CD4-positive, alpha-beta T cell (primary cell): ENCODE data around the gene ACER2. TPM values are rescaled to one million over a fixed set of nuclear protein-coding genes. Genes with fewer than 3 reads are reported as not detected.
"Not testable (repeated sequence)": the region's sequence is repeated elsewhere in the genome, so short reads cannot be mapped to it uniquely, and the experiment has no call there.

Experiments used
- ATAC-seq: fragments of 200-7000 bp; cut with Tn5 transposase; one replicate; pipeline ENCODE4 v1.10.0; 2022; ENCODE audit warnings: mild to moderate bottlenecking; ENCODE audit not compliant: poor library complexity
- CTCF ChIA-PET: fragments of 350-600 bp; sonication (Branson Sonifier 250); formaldehyde crosslinking; loops from one replicate; lab custom pipeline; 2021; ENCODE audit warnings: antibody characterized with exemption, inconsistent platforms; lab: Charles Lee
- POLR2A ChIA-PET: fragments of 350-600 bp; sonication (Branson Sonifier 250); formaldehyde crosslinking; loops from one replicate; lab custom pipeline; 2021; ENCODE audit warnings: antibody characterized with exemption, inconsistent platforms; lab: Charles Lee
- DNase-seq, 14 experiments: peaks; one replicate each; pipeline ENCODE4 v3.0.0-alpha.2; 2013 to 2020; ENCODE audit warnings: mixed read lengths in 2 of 14
- H3K27ac ChIP-seq, 2 donors: one replicate each; pipeline versions ENCODE4 v1.5.1 to v1.7.0; 2013; ENCODE audit warnings: low read length in 2 of 2, low read depth in 1 of 2, mild to moderate bottlenecking in 1 of 2
- H3K27me3 ChIP-seq, 2 experiments: 1 replicate in 1 of 2; 2 replicates in 1 of 2; pipeline versions ENCODE4 v1.6.1 to v1.7.0; 2013; ENCODE audit warnings: low read length in 2 of 2, control low read depth in 1 of 2, mild to moderate bottlenecking in 1 of 2, moderate library complexity in 1 of 2; ENCODE audit not compliant: insufficient read depth in 2 of 2, control insufficient read depth in 1 of 2
- H3K36me3 ChIP-seq: one replicate; pipeline ENCODE4 v1.6.1; 2013; ENCODE audit warnings: low read length, control low read depth; ENCODE audit not compliant: insufficient read depth
- H3K4me1 ChIP-seq: one replicate; pipeline ENCODE4 v1.6.1; 2013; ENCODE audit warnings: low read length, control low read depth; ENCODE audit not compliant: insufficient read depth
- H3K4me3 ChIP-seq: one replicate; pipeline ENCODE4 v1.5.1; 2013; ENCODE audit warnings: mild to moderate bottlenecking, low read length, moderate library complexity
- H3K9me3 ChIP-seq, 2 experiments: 1 replicate in 1 of 2; 2 replicates in 1 of 2; pipeline versions ENCODE4 v1.6.1 to v1.7.0; 2013; ENCODE audit warnings: low read length in 2 of 2, mild to moderate bottlenecking in 2 of 2, control low read depth in 1 of 2, moderate library complexity in 1 of 2; ENCODE audit not compliant: control insufficient read depth in 1 of 2, insufficient read depth in 1 of 2
- H3K27ac Mint-ChIP-seq: one replicate; pipeline ENCODE4 v1.8.0; 2020; ENCODE audit warnings: mixed read lengths
- H3K27me3 Mint-ChIP-seq: one replicate; pipeline ENCODE4 v1.8.0; 2021; ENCODE audit warnings: mixed read lengths
- H3K36me3 Mint-ChIP-seq: one replicate; pipeline ENCODE4 v1.8.0; 2021; ENCODE audit warnings: low read depth, mixed read lengths
- H3K4me1 Mint-ChIP-seq: one replicate; pipeline ENCODE4 v1.8.0; 2021; ENCODE audit warnings: low read depth, mixed read lengths
- H3K4me3 Mint-ChIP-seq: one replicate; pipeline ENCODE4 v1.8.0; 2020; ENCODE audit warnings: mild to moderate bottlenecking, mixed read lengths
- H3K9me3 Mint-ChIP-seq: one replicate; pipeline ENCODE4 v1.8.0; 2020; ENCODE audit warnings: mixed read lengths
- CTCF ChIP-seq: fragments of 200-600 bp; IDR thresholded peaks from one replicate; pipeline ENCODE4 v1.8.0; 2022; ENCODE audit warnings: antibody characterized with exemption, mild to moderate bottlenecking
- intact Hi-C, 2 experiments: fragments of 100-400 bp; cut with DNase I in 1 of 2; cut with micrococcal nuclease in 1 of 2; formaldehyde crosslinking; loops; one replicate each; pipeline versions ENCODE4 v1.15.1 to v1.9.0; 2023 to 2025; cut with DNase I, micrococcal nuclease
- total RNA-seq, 174 experiments: library from RNA in 2 of 174; stranded (reverse) in 2 of 174; gene quantifications; one replicate each; pipeline ENCODE4 v1.2.3 and lab custom pipeline; 2021 to 2026

Gene ACER2
- total RNA-seq, 2 experiments from 2014 or later = 1.2 to 1.4 TPM

- intact Hi-C loops = no loop called here
- H3K4me3 Mint-ChIP-seq = no peak overlapping the region
- no peak for TF ChIP-seq CTCF
- no peaks in the 10 kb centered on the region for H3K36me3 Mint-ChIP-seq
- H3K27ac ChIP-seq = no peak overlapping the region
- ChIA-PET POLR2A (no interaction called here), CTCF (no interaction called here)
- no peak overlapping the region for H3K27ac Mint-ChIP-seq
- peaks cover 5% of the 10 kb centered on the region for H3K4me1 Mint-ChIP-seq
- DNase-seq (no peak), ATAC-seq (no peak)
- no peaks in the 10 kb centered on the region for H3K36me3 ChIP-seq
- H3K4me1 ChIP-seq = no peaks in the 10 kb centered on the region
- no peaks in the 10 kb centered on the region for H3K9me3 Mint-ChIP-seq
- H3K9me3 ChIP-seq = no peaks in the 10 kb centered on the region
- no peak overlapping the region for H3K4me3 ChIP-seq
- H3K27me3 ChIP-seq = no peaks in the 10 kb centered on the region
- peaks cover 12% of the 10 kb centered on the region for H3K27me3 Mint-ChIP-seq
Measured at GRCh38 chr9:19386502-19387044, 22.2 kb upstream of the ACER2 start.

GRCh38 chr9:19387317-19387716, 21.5 kb upstream of the ACER2 start:
- H3K27ac ChIP-seq = no peak overlapping the region
- intact Hi-C loops = no loop called here

GRCh38 chr9:19389539-19389938, 19.3 kb upstream of the ACER2 start:
- H3K4me1 Mint-ChIP-seq, CTCF ChIA-PET, H3K9me3 ChIP-seq, H3K27ac ChIP-seq, ATAC-seq, H3K27ac Mint-ChIP-seq, intact Hi-C loops, H3K27me3 ChIP-seq, DNase-seq, H3K4me1 ChIP-seq, H3K4me3 Mint-ChIP-seq, H3K4me3 ChIP-seq, POLR2A ChIA-PET, H3K36me3 ChIP-seq, H3K36me3 Mint-ChIP-seq, H3K9me3 Mint-ChIP-seq: not testable (repeated sequence)
- H3K27me3 Mint-ChIP-seq = peaks cover 12% of the 10 kb centered on the region

More at GRCh38 chr9:19387317-19387716, 21.5 kb upstream of the ACER2 start:
- H3K9me3 ChIP-seq = no peaks in the 10 kb centered on the region
- no peak overlapping the region for H3K27ac Mint-ChIP-seq
- CTCF ChIA-PET = no interaction called here
- H3K9me3 Mint-ChIP-seq = no peaks in the 10 kb centered on the region
- TF ChIP-seq CTCF = no peak
- POLR2A ChIA-PET = no interaction called here
- ATAC-seq (no peak), DNase-seq (no peak)
- no peaks in the 10 kb centered on the region for H3K36me3 Mint-ChIP-seq
- H3K27me3 ChIP-seq = no peaks in the 10 kb centered on the region
- H3K4me3 ChIP-seq = no peak overlapping the region
- H3K4me1 Mint-ChIP-seq = peaks cover 1% of the 10 kb centered on the region
- H3K36me3 ChIP-seq = no peaks in the 10 kb centered on the region
- H3K4me1 ChIP-seq = no peaks in the 10 kb centered on the region
- peaks cover 12% of the 10 kb centered on the region for H3K27me3 Mint-ChIP-seq
- H3K4me3 Mint-ChIP-seq = no peak overlapping the region

- Histone ChIP-seq H3K27ac (no peak overlapping the region), H3K27me3 (no peaks in the 10 kb centered on the region), H3K9me3 (no peaks in the 10 kb centered on the region), H3K36me3 (no peaks in the 10 kb centered on the region), H3K4me3 (no peak overlapping the region), H3K4me1 (no peaks in the 10 kb centered on the region)
- Mint-ChIP-seq H3K9me3 (no peaks in the 10 kb centered on the region), H3K27me3 (no peaks in the 10 kb centered on the region), H3K4me1 (no peaks in the 10 kb centered on the region), H3K36me3 (no peaks in the 10 kb centered on the region), H3K27ac (no peak overlapping the region), H3K4me3 (no peak overlapping the region)
- intact Hi-C loops = no loop called here
- CTCF ChIA-PET = interaction anchor here (1.0 kb wide), 1 partner anchor 57 kb away, joined by 3 read pairs; no protein-coding TSS in a partner anchor
- no peak for DNase-seq
- no peak for ATAC-seq
- POLR2A ChIA-PET = no interaction called here
- TF ChIP-seq CTCF = no peak
Measured at GRCh38 chr9:19397845-19398244, 11.0 kb upstream of the ACER2 start.

- H3K27me3 ChIP-seq, H3K4me1 ChIP-seq, ATAC-seq, H3K36me3 Mint-ChIP-seq, intact Hi-C loops, H3K27ac Mint-ChIP-seq, H3K36me3 ChIP-seq, H3K4me3 Mint-ChIP-seq, H3K27ac ChIP-seq, H3K9me3 Mint-ChIP-seq, H3K9me3 ChIP-seq, POLR2A ChIA-PET, CTCF ChIA-PET, H3K4me3 ChIP-seq, H3K27me3 Mint-ChIP-seq, DNase-seq, H3K4me1 Mint-ChIP-seq: not testable (repeated sequence)
Measured at GRCh38 chr9:19403231-19403630, 5.6 kb upstream of the ACER2 start.
